Measurements from ENCODE around the gene CACTIN. TPM values are rescaled to one million over a fixed set of nuclear protein-coding genes. Genes with fewer than 3 reads are reported as not detected.

The CACTIN gene
- total and polyA plus RNA-seq, 2 donors = 11.1 to 27.7 TPM

- Histone ChIP-seq H3K4me1 (ENCODE audit: insufficient read depth) (no peaks in the 10 kb centered on the region), H3K27ac (ENCODE audit: low read depth) (no peak overlapping the region), H3K4me3 (ENCODE audit: low read depth, low read length) (no peak overlapping the region), H3K36me3 (ENCODE audit: insufficient read depth) (peaks cover 3% of the 10 kb centered on the region)
- WGBS = 81% methylated on average over 17 of the region's 17 CpGs
- no peak for DNase-seq (ENCODE audit: extremely low spot score)
These were observed 7.0 kb downstream of the CACTIN start for GRCh38 chr19:3619631-3620012.

- Histone ChIP-seq H3K27ac (ENCODE audit: low read depth) (no peak overlapping the region), H3K4me1 (ENCODE audit: insufficient read depth) (no peaks in the 10 kb centered on the region), H3K36me3 (ENCODE audit: insufficient read depth) (peaks cover 3% of the 10 kb centered on the region), H3K4me3 (ENCODE audit: low read depth, low read length) (no peak overlapping the region)
- WGBS = 87% methylated on average over 31 of the region's 31 CpGs
- DNase-seq (ENCODE audit: extremely low spot score) = no peak
These were observed 7.6 kb downstream of the CACTIN start for GRCh38 chr19:3618811-3619630.

DNA sequence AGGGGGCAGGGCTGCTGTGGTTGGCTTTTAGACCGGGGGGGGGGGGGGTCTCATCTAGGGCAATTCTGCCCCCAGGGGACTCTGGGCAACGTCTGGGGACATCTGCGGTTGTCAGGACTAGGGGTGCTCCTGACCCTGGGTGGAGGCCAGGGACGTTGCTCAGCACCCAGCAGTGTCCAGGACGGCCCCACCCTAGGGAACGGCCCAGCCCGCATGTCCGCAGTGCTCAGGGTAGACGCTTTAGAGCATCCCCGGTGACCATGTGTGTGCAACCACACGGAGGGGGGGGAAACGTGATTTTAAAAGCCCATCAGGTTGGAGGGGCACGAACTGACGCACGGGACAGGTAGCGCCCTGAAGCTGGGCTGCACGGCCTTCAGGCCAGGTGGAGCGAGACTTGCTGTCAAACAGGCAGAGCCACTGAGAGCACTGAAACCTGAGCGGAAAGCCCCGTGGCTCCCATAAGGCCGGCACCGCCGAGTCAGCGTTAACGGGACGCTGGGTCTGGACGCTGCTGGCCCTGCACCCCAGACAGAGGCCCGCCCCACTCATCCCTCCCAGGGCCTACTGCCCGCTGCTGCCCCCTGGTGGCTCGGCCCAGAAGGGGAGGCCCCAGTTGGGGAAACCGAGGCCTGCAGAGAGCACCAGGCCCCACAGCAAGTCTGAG is 8.3 kb downstream of the CACTIN start:
- no peak overlapping the region for H3K4me3 ChIP-seq (ENCODE audit: low read depth, low read length)
- peaks cover 3% of the 10 kb centered on the region for H3K36me3 ChIP-seq (ENCODE audit: insufficient read depth)
- no peak overlapping the region for H3K27ac ChIP-seq (ENCODE audit: low read depth)
- WGBS = 42% methylated on average over 31 of the region's 31 CpGs
- DNase-seq (ENCODE audit: extremely low spot score) = no peak
- H3K4me1 ChIP-seq (ENCODE audit: insufficient read depth) = no peaks in the 10 kb centered on the region

DNA sequence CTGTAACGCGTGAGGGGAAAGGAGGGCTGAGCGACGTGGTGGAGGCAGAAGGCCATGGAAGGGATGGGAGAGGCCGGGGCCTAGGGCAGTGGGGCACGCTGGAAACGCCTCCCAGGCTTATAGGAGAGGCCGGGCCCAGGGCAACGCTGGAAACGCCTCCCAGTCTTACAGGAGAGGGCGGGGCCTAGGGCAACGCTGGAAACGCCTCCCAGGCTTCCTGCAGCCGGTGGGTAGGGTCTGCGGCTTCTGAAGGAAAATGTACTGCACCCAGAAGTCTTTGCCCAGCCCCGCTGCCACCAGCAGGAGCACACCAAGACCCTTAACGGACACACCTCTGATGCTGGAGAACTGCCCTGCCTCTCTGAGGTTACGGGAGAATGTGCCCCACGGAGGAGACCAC is 9.1 kb downstream of the CACTIN start:
- no peak for DNase-seq (ENCODE audit: extremely low spot score)
- Histone ChIP-seq H3K4me1 (ENCODE audit: insufficient read depth) (no peaks in the 10 kb centered on the region), H3K4me3 (ENCODE audit: low read depth, low read length) (no peak overlapping the region), H3K36me3 (ENCODE audit: insufficient read depth) (peaks cover 3% of the 10 kb centered on the region), H3K27ac (ENCODE audit: low read depth) (no peak overlapping the region)
- WGBS = 68% methylated on average over 19 of the region's 19 CpGs

- no peaks in the 10 kb centered on the region for H3K4me1 ChIP-seq (ENCODE audit: insufficient read depth)
These were observed 11.0 kb downstream of the CACTIN start for GRCh38 chr19:3615524-3616135.

DNA sequence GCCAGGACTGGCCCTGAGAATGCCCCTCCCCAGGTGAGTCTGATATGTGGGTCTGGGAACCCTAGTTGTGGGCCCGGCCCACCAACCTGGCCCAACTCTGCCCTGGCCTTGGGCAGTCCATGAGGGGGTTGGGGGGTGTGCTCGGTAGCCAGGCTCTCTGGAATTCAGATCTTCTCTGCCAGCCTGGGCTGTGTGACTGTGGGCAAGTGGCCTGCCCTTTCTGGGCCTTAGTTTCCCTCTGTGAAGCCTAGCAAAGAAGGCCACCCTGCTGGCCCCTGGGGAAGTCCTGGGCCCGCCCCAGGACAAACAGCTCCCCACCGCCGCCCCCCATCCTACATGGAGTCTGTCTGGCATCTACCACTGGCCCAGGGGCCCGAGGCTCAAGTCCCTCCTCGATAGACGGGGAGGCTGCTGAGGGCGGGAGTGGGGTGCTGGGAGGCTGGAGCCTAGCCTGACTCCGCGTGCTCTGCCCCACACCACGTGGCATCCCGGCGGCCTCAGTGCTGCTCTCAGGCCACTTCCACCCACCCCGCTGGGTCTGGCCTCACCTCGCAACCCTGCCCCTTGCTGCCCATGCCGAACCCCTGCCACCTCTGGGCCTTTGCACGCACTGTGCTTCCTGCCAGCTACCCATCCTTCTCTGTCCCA is 11.6 kb downstream of the CACTIN start:
- Histone ChIP-seq H3K36me3 (ENCODE audit: insufficient read depth) (peaks cover 2% of the 10 kb centered on the region), H3K4me3 (ENCODE audit: low read depth, low read length) (no peak overlapping the region), H3K27ac (ENCODE audit: low read depth) (no peak overlapping the region), H3K4me1 (ENCODE audit: insufficient read depth) (no peaks in the 10 kb centered on the region)
- no peak for DNase-seq (ENCODE audit: extremely low spot score)
- 89% methylated on average over 18 of the region's 18 CpGs for WGBS

More at GRCh38 chr19:3615524-3616135, 11.0 kb downstream of the CACTIN start:
- H3K4me3 ChIP-seq (ENCODE audit: low read depth, low read length) = no peak overlapping the region
- H3K27ac ChIP-seq (ENCODE audit: low read depth) = no peak overlapping the region
- peaks cover 2% of the 10 kb centered on the region for H3K36me3 ChIP-seq (ENCODE audit: insufficient read depth)
- DNase-seq (ENCODE audit: extremely low spot score) = no peak
- WGBS = 94% methylated on average over 26 of the region's 26 CpGs

- Histone ChIP-seq H3K4me1 (ENCODE audit: insufficient read depth) (no peaks in the 10 kb centered on the region), H3K36me3 (ENCODE audit: insufficient read depth) (peaks cover 2% of the 10 kb centered on the region), H3K27ac (ENCODE audit: low read depth) (no peak overlapping the region), H3K4me3 (ENCODE audit: low read depth, low read length) (no peak overlapping the region)
- WGBS = 79% methylated on average over 39 of the region's 39 CpGs
- no peak for DNase-seq (ENCODE audit: extremely low spot score)
These were observed 12.6 kb downstream of the CACTIN start for GRCh38 chr19:3613818-3614661.

GRCh38 chr19:3612901-3613741 is 13.5 kb downstream of the CACTIN start:
- 83% methylated on average over 79 of the region's 79 CpGs for WGBS
- H3K36me3 ChIP-seq (ENCODE audit: insufficient read depth) = peaks cover 2% of the 10 kb centered on the region
- H3K27ac ChIP-seq (ENCODE audit: low read depth) = no peak overlapping the region
- no peak overlapping the region for H3K4me3 ChIP-seq (ENCODE audit: low read depth, low read length)
- no peak for DNase-seq (ENCODE audit: extremely low spot score)
- H3K4me1 ChIP-seq (ENCODE audit: insufficient read depth) = no peaks in the 10 kb centered on the region

- WGBS = 97% methylated on average over 33 of the region's 33 CpGs
- Histone ChIP-seq H3K4me3 (ENCODE audit: low read depth, low read length) (no peak overlapping the region), H3K27ac (ENCODE audit: low read depth) (no peak overlapping the region), H3K36me3 (ENCODE audit: insufficient read depth) (peaks cover 2% of the 10 kb centered on the region), H3K4me1 (ENCODE audit: insufficient read depth) (no peaks in the 10 kb centered on the region)
- no peak for DNase-seq (ENCODE audit: extremely low spot score)
These were observed 14.3 kb downstream of the CACTIN start for GRCh38 chr19:3612330-3612729.

DNA sequence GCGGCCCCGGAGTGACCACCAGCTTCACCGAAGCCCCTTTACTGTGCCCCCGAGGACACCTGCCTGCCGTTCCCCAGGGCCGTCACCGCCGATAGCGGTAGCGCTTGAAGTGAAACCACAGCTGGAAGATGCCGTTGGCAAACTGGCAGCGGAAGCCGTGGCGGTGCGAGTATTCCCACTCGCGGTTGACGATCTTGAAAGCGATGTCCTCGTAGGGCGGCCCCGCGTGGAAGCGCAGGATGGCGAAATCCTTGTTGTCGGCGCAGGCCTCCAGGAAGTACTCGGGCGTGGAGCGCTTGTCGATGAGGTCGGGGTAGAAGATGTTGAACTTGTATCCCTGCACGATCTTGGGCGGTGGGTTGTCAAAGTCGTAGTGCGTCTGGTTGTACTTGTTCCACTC is 14.7 kb downstream of the CACTIN start:
- H3K4me1 ChIP-seq (ENCODE audit: insufficient read depth) = no peaks in the 10 kb centered on the region
- H3K36me3 ChIP-seq (ENCODE audit: insufficient read depth) = peaks cover 2% of the 10 kb centered on the region
- H3K4me3 ChIP-seq (ENCODE audit: low read depth, low read length) = no peak overlapping the region
- no peak for DNase-seq (ENCODE audit: extremely low spot score)
- H3K27ac ChIP-seq (ENCODE audit: low read depth) = no peak overlapping the region
- WGBS = 97% methylated on average over 36 of the region's 36 CpGs

GRCh38 chr19:3610745-3611717 is 15.6 kb downstream of the CACTIN start:
- H3K36me3 ChIP-seq (ENCODE audit: insufficient read depth) = peaks cover 2% of the 10 kb centered on the region
- DNase-seq (ENCODE audit: extremely low spot score) = no peak
- no peak overlapping the region for H3K4me3 ChIP-seq (ENCODE audit: low read depth, low read length)
- 90% methylated on average over 41 of the region's 41 CpGs for WGBS
- H3K4me1 ChIP-seq (ENCODE audit: insufficient read depth) = no peaks in the 10 kb centered on the region
- H3K27ac ChIP-seq (ENCODE audit: low read depth) = no peak overlapping the region

All from urinary bladder (tissue), 4 donors.